NCI-H748 (cell line): ENCODE measurements around the gene LSM3.

Source experiments
- DNase-seq: peaks from one replicate; lab custom pipeline; 2025; ENCODE audit not compliant: unreplicated experiment; lab: John Stamatoyannopoulos, UW

Gene LSM3

GRCh38 chr3:14178247-14179113 lies at the start of gene LSM3, which contains the start of gene XPC:
Gene LSM3 (plus strand): TSS chr3:14178817. CDS start chr3:14178861, 44 bp downstream.
Gene XPC (minus strand): TSS chr3:14178601. CDS start chr3:14178568, 33 bp downstream.
- peak; percentile 95 for DNase-seq

- no peak for DNase-seq
Measured at GRCh38 chr3:14129296-14129695, 49.3 kb upstream of the LSM3 start.

- DNase-seq, result no peak
Measured at GRCh38 chr3:14130230-14130629, 48.4 kb upstream of the LSM3 start.

GRCh38 chr3:14130707-14131106 lies 47.9 kb upstream of the LSM3 start:
- DNase-seq, result no peak

GRCh38 chr3:14131134-14131533 lies 47.5 kb upstream of the LSM3 start:
- DNase-seq, result no peak

GRCh38 chr3:14132120-14132519 lies 46.5 kb upstream of the LSM3 start:
- no peak for DNase-seq

GRCh38 chr3:14132689-14133088 lies 45.9 kb upstream of the LSM3 start:
- no peak for DNase-seq

GRCh38 chr3:14133188-14133800 lies 45.3 kb upstream of the LSM3 start:
- DNase-seq, result no peak

GRCh38 chr3:14133876-14134275 lies 44.7 kb upstream of the LSM3 start:
- no peak for DNase-seq

- DNase-seq, result no peak
Measured at GRCh38 chr3:14134291-14134690, 44.3 kb upstream of the LSM3 start.

GRCh38 chr3:14135581-14135980 lies 43.0 kb upstream of the LSM3 start:
- no peak for DNase-seq

- DNase-seq, result no peak
Measured at GRCh38 chr3:14137004-14137403, 41.6 kb upstream of the LSM3 start.

- DNase-seq, result no peak
Measured at GRCh38 chr3:14137445-14137844, 41.2 kb upstream of the LSM3 start.

GRCh38 chr3:14138109-14138877 lies 40.3 kb upstream of the LSM3 start:
- DNase-seq, result no peak

- DNase-seq, result no peak
Measured at GRCh38 chr3:14138878-14139655, 39.5 kb upstream of the LSM3 start.

- DNase-seq, result no peak
Measured at GRCh38 chr3:14139771-14140170, 38.8 kb upstream of the LSM3 start.

GRCh38 chr3:14140668-14141067 lies 37.9 kb upstream of the LSM3 start:
- DNase-seq, result no peak

GRCh38 chr3:14141144-14141543 lies 37.5 kb upstream of the LSM3 start:
- no peak for DNase-seq

GRCh38 chr3:14141602-14142341 lies 36.8 kb upstream of the LSM3 start:
- no peak for DNase-seq

- DNase-seq, result no peak
Measured at GRCh38 chr3:14142567-14143270, 35.9 kb upstream of the LSM3 start.
